OCI-LY1 (cell line): ENCODE measurements around the gene MN1.

ENCODE experiments used
- H2AFZ ChIP-seq: fragments of 200-600 bp; sonication (generic), shearing (Covaris generic); 2 replicates; pipeline ENCODE4 v1.6.0; 2014; ENCODE audit warnings: antibody characterized with exemption, mild to moderate bottlenecking, low read length
- H3F3A ChIP-seq: fragments of 200-600 bp; sonication (generic), shearing (Covaris generic); 2 replicates; pipeline ENCODE4 v1.6.0; 2014; ENCODE audit warnings: mild to moderate bottlenecking, antibody characterized with exemption, low read length, moderate library complexity; ENCODE audit not compliant: insufficient read depth
- H3K27ac ChIP-seq: fragments of 200-600 bp; sonication (generic); 2 replicates; pipeline ENCODE4 v1.5.1; 2014; ENCODE audit warnings: low read length, mixed run types, mild to moderate bottlenecking, low read depth; ENCODE audit not compliant: poor library complexity, severe bottlenecking
- H3K27me3 ChIP-seq: fragments of 200-600 bp; sonication (generic); 2 replicates; pipeline ENCODE4 v1.6.0; 2014; ENCODE audit warnings: antibody characterized with exemption, mild to moderate bottlenecking, low read length, moderate library complexity; ENCODE audit not compliant: insufficient read depth
- H3K36me3 ChIP-seq: fragments of 200-600 bp; sonication (generic); 2 replicates; pipeline ENCODE4 v1.6.1; 2014; ENCODE audit warnings: mild to moderate bottlenecking, antibody characterized with exemption, low read length, moderate library complexity, mixed read lengths; ENCODE audit not compliant: insufficient read depth
- H3K4me1 ChIP-seq: fragments of 200-600 bp; sonication (generic); 2 replicates; pipeline ENCODE4 v1.5.1; 2014; ENCODE audit warnings: mild to moderate bottlenecking, low read length, moderate library complexity; ENCODE audit not compliant: insufficient read depth, severe bottlenecking
- H3K4me2 ChIP-seq: fragments of 200-600 bp; sonication (generic), shearing (Covaris generic); 2 replicates; pipeline ENCODE4 v1.6.1; 2014; ENCODE audit warnings: low read length
- H3K4me3 ChIP-seq: fragments of 200-600 bp; sonication (generic); 2 replicates; pipeline ENCODE4 v1.5.1; 2014; ENCODE audit warnings: low read length, low read depth, mild to moderate bottlenecking, mixed read lengths; ENCODE audit not compliant: poor library complexity, severe bottlenecking
- H3K79me2 ChIP-seq: fragments of 200-600 bp; shearing (Covaris generic); 2 replicates; pipeline ENCODE4 v1.6.1; 2016; ENCODE audit warnings: mixed run types, low read length, mixed read lengths; ENCODE audit not compliant: insufficient read depth
- H3K9ac ChIP-seq: fragments of 200-600 bp; sonication (generic), shearing (Covaris generic); 2 replicates; pipeline ENCODE4 v1.6.1; 2014; ENCODE audit warnings: mild to moderate bottlenecking, low read length, mixed read lengths
- H3K9me2 ChIP-seq: fragments of 200-600 bp; sonication (generic), shearing (Covaris generic); 2 replicates; pipeline ENCODE4 v1.6.1; 2014; ENCODE audit warnings: low read depth, mild to moderate bottlenecking, low read length, mixed read lengths
- H3K9me3 ChIP-seq: fragments of 200-600 bp; shearing (Covaris generic); 2 replicates; pipeline ENCODE4 v1.6.1; 2014; ENCODE audit warnings: low read length, mixed read lengths
- H4K20me1 ChIP-seq: fragments of 200-600 bp; sonication (generic), shearing (Covaris generic); 2 replicates; pipeline ENCODE4 v1.6.0; 2016; ENCODE audit warnings: mild to moderate bottlenecking, low read length; ENCODE audit not compliant: insufficient read depth
- CTCF ChIP-seq: fragments of 200-600 bp; sonication (generic), shearing (Covaris generic); IDR thresholded peaks from 2 replicates; pipeline ENCODE4 v1.5.1; 2017; ENCODE audit warnings: mild to moderate bottlenecking, antibody characterized with exemption, low read length, moderate library complexity, mixed read lengths
- EZH2 ChIP-seq: fragments of 200-600 bp; sonication (generic), shearing (Covaris generic); IDR thresholded peaks from 2 replicates; pipeline ENCODE4 v1.8.0; 2017; ENCODE audit warnings: borderline replicate concordance, mixed run types, mild to moderate bottlenecking, antibody characterized with exemption, low read length, moderate library complexity, mixed read lengths

MN1 gene

GRCh38 chr22:27846910-27847309, 45.4 kb upstream of the MN1 start:
- H3K79me2 ChIP-seq, result no peaks in the 10 kb centered on the region

GRCh38 chr22:27846248-27846757, 44.7 kb upstream of the MN1 start:
- TF ChIP-seq CTCF, result no peak
- TF ChIP-seq EZH2, result no peak
- H3F3A ChIP-seq, result no peaks in the 10 kb centered on the region
- H3K79me2 ChIP-seq, result no peaks in the 10 kb centered on the region
- peaks cover 24% of the 10 kb centered on the region for H3K36me3 ChIP-seq
- H3K4me1 ChIP-seq, result no peaks in the 10 kb centered on the region
- H2AFZ ChIP-seq, result no peak overlapping the region
- no peak overlapping the region for H3K4me3 ChIP-seq
- no peaks in the 10 kb centered on the region for H3K27me3 ChIP-seq
- no peak overlapping the region for H3K9ac ChIP-seq
- no peak overlapping the region for H3K4me2 ChIP-seq
- H3K9me3 ChIP-seq, result no peaks in the 10 kb centered on the region
- no peaks in the 10 kb centered on the region for H4K20me1 ChIP-seq
- no peak overlapping the region for H3K27ac ChIP-seq
- H3K9me2 ChIP-seq, result no peaks in the 10 kb centered on the region

More at GRCh38 chr22:27846910-27847309, 45.4 kb upstream of the MN1 start:
- Histone ChIP-seq H3K4me1 (no peaks in the 10 kb centered on the region), H2AFZ (no peak overlapping the region), H3F3A (no peaks in the 10 kb centered on the region), H3K27ac (no peak overlapping the region), H4K20me1 (no peaks in the 10 kb centered on the region), H3K4me3 (no peak overlapping the region), H3K9ac (no peak overlapping the region), H3K4me2 (no peak overlapping the region), H3K27me3 (no peaks in the 10 kb centered on the region), H3K9me3 (no peaks in the 10 kb centered on the region), H3K36me3 (peaks cover 30% of the 10 kb centered on the region), H3K9me2 (no peaks in the 10 kb centered on the region)
- no peak for TF ChIP-seq EZH2
- no peak for TF ChIP-seq CTCF

- Histone ChIP-seq H3K36me3 (peaks cover 17% of the 10 kb centered on the region), H3K9ac (no peak overlapping the region), H3K27me3 (no peaks in the 10 kb centered on the region), H3K4me3 (no peak overlapping the region), H3K9me3 (no peaks in the 10 kb centered on the region), H3F3A (no peaks in the 10 kb centered on the region), H3K4me2 (no peak overlapping the region), H3K4me1 (no peaks in the 10 kb centered on the region), H2AFZ (no peak overlapping the region), H3K9me2 (no peaks in the 10 kb centered on the region), H3K79me2 (no peaks in the 10 kb centered on the region), H4K20me1 (no peaks in the 10 kb centered on the region), H3K27ac (no peak overlapping the region)
- TF ChIP-seq EZH2, result no peak
- TF ChIP-seq CTCF, result no peak
These were observed 44.1 kb upstream of the MN1 start for GRCh38 chr22:27845644-27846043.
